H4 (cell line): Measurements from ENCODE around the gene STEAP2. TPM values are rescaled to one million over a fixed set of nuclear protein-coding genes. Genes with fewer than 3 reads are reported as not detected.
A peak's percentile ranks its signal among the peaks of the same experiment; 100 is the strongest.
"Not testable (repeated sequence)": the region's sequence is repeated elsewhere in the genome, so short reads cannot be mapped to it uniquely, and the experiment has no call there.

Source experiments
- DNase-seq: peaks from one replicate; pipeline ENCODE4 v3.0.0-alpha.2; 2015; ENCODE audit warnings: low spot score
- total RNA-seq: library from RNA; depleted of rRNA; stranded (reverse); fragments of >200 nt; shearing (Covaris generic); gene quantifications from 2 replicates; pipeline ENCODE4 v1.2.3, GENCODE V29; 2014

STEAP2 gene
- total RNA-seq, 1 experiment from 2014 or later = 5.8 TPM

GRCh38 chr7:90233569-90233968, 22.0 kb downstream of the STEAP2 start:
- no peak for DNase-seq

GRCh38 chr7:90236721-90237289, 25.3 kb downstream of the STEAP2 start:
- DNase-seq = no peak

GRCh38 chr7:90238022-90238421, 26.5 kb downstream of the STEAP2 start:
- no peak for DNase-seq

DNA sequence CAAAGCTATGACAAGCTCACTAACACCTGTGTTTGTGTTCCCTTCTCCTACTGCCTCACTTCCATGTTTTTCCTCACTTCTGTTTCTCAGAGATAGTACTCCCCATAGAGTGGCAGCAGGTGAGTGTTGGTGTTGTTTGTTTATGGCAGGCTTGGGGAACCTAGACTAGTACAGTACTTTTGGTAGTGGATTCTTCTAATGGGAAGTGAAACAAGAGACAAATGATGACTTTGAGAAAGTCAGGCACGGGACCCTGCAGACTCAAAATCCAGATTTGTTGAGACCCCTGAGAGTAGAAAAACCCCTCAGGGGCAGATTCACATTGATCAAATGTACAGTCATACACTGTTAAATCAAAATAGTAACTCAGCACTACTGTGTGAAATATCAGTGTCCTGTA, 27.0 kb downstream of the STEAP2 start:
- no peak for DNase-seq

DNA sequence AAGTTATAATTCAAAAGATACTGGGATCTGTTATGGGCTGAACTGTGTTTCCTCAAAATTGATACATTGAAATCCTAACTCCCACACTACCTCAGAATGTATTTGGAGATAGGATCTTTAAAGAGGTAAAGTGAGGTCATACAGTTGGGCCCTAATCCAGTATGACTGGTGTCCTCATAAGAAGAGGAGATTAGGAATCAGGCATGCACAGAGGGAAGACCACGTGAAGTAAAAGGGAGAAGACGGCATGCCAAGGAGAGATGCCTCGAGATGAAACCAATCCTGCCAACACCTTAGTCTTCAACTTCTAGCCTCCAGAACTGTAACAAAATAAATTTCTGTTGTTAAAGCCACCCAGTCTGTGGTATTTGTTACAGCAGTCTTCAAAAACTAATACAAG, 27.5 kb downstream of the STEAP2 start:
- DNase-seq = no peak

DNA sequence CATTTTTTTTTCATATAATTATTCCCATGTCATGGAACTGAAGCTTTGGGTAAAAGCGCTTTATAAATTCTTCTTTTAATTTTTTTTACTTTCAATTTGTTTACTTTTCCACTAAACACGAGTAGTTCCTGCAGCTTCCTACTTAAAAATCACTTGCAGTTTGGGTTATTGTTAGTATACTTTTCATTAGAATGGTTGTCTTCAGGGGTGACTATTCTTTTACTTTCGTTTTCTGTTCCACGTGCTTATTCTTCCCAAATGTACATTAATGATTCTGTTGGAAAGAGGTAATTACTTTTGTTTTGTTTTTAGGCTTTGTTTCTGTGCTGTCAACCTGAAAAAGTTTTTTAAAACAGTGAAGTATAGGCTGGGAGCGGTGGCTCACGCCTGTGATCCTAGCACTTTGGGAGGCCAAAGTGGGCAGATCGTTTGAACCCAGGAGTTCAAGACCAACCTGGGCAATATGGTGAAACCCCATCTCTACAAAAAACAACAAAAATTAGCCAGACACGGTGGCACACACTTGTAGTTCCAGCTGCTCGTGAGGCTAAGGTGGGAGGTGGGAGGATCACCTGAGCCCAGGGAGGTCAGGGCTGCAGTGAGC, 28.2 kb downstream of the STEAP2 start:
- DNase-seq = no peak

DNA sequence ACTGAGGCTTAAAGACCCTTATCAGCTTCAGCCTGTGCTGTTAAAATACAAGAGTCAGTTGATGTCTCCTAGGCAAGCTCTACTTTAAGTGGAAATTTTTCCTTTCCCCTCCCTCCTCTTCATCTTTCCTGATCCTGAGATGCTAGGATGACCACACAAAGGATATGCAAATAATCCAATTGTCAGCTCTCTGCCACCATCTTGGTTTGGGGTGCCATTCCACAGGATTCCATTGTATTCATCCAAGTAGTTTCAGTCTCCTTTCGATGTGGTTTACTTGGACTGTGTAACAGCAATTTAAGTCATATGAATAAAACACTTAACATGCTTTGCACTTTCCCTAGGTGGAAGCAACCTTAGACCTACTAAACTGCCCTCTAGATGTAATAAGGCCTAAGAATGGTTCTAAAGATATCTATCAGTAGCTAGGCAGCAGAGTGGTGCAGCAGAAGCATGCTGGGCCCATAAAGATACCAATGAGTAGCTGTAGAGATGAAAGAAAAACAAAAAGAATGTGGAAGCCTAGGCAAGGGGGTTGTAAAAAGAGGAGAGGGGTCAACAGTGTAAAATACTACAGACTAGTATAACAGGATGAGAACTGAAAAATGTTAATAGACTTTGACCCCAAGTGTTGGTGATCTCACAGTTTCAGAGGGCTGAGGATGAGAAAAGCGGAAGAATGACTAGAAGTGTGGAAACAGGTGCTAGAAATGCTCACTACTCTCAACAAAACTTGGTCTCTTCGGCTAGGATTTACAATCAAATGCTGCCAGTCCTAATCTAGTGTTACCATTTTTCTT, 31.0 kb downstream of the STEAP2 start:
- no peak for DNase-seq

DNA sequence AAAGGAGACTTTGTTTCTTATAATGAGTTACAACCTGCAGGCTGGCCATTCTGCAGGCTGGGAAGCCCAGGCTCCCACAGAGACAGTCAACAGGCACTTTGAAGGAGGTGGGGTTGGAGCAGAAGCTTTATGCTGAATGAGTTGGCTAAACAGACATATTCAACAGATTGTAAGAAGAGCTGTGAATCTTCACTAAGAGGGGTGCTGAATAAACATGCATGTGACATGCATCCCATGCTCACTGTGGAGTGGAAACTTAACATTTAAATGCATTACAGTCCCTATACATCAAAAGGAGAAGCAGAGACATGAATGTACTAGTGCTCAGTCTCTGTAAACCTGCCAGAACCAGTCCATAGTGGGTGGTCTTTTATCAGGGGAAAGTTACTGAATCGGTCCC, 32.0 kb downstream of the STEAP2 start:
- DNase-seq = no peak

DNA sequence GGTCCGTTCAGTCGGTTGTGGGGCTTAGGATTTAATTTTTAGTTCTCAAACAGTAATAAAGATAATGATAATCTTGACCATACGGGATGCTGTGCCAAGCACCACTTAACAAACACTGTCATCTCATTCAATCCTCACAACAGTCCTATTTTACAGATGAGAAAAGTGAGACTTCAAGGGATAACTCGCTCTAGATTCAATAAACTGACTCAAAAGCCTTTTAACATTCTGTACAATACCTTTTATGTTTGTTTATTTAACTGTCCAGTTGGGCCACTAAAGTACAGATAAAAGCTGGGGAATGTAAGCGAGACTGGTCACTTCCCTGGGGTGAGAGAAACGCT, 33.0 kb downstream of the STEAP2 start:
- DNase-seq = no peak

DNA sequence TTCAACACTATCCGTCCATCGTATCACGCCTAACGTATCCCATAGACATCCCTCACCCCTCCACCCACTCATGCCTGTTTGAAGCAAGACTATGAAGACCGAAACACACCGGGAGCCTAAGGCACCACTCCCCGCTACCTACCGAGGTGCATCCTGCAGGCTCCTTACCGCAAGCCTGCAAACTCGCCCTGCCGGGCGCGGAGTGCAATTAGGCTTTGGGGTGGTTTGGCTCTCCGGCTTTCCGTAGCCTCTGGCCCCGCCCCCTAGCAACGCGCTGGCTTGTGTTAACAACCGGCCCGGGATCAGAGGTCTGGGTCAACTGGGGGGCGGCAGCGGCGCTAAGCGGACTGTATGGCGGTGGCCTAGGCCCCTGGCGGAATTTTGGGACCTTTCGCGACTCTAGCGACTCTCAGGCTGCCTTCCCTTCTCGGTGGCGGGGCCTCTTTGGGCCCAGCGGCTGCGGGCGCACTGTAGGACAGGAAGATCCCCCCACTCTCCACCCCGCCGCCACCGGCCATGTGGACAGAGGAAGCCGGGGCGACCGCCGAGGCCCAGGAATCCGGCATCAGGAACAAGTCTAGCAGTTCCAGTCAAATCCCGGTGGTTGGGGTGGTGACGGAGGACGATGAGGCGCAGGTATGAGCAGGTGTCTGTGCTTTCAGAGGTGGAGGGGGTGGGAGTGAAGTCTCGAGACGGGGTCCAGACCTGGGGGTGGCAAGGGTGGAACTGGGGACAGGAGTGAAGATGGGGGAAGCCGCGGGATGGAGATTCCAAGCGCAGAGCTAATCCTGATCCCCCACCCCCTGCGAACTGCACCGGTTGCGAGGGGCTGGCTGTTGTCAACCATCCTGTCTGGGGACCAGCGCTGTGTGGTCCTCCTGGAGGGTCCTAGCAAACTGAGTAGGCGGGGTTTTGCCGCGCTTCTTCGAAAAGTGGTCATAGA, 33.6 kb downstream of the STEAP2 start, which contains the start of gene CFAP69:
CFAP69 (plus strand) TSS at position 266 of the 943 bp plus-strand sequence; CDS start at position 517, 251 bp downstream.
- peak; percentile 86 for DNase-seq

DNA sequence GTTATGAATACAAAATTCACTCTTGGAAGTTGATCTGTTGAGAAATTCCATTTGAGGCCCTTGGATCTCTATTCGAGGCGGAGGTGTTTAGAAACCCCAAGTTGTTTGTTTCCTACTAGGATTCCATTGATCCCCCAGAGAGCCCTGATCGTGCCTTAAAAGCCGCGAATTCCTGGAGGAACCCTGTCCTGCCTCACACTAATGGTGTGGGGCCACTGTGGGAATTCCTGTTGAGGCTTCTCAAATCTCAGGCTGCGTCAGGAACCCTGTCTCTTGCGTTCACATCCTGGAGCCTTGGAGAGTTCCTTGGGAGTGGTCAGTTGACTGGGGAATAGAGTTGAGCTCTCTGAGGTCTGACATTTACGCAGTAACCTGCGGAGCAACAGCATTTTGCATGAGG, 34.6 kb downstream of the STEAP2 start:
- DNase-seq = no peak

- no peak for DNase-seq
Observed at GRCh38 chr7:90248706-90249105, 37.2 kb downstream of the STEAP2 start.

DNA sequence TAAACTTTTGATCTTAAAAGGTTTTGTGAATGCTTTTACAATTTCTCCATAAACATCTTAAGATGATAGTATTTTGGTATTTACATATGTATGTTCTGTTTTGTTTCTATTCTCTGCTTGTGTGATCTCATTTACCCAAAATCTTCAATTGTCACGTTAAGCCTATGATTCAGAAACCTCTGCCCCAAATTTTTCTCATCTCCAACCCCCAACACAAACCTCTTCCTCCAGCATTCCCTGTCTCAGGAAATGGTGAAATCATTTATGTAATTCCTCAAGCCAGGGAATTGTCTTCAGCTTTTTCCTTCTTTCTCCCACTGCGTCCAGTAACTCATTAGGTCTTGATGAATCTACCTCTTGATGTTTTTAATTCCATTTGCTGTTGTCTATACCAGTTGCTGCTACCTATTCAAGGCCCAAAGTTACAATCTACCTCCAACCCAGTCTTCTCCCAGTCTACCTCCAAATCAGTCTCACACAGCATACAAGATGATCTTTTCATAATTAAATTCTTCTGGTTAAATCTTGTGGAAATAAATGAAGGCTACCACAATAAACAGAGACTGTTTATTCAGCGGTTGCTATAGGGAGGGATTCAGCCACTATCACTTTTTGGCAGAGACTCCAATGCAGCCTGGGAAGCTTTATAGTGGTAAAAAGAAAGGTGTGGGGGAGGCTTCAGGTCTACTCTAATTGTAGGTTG, 39.2 kb downstream of the STEAP2 start:
- DNase-seq = no peak

DNA sequence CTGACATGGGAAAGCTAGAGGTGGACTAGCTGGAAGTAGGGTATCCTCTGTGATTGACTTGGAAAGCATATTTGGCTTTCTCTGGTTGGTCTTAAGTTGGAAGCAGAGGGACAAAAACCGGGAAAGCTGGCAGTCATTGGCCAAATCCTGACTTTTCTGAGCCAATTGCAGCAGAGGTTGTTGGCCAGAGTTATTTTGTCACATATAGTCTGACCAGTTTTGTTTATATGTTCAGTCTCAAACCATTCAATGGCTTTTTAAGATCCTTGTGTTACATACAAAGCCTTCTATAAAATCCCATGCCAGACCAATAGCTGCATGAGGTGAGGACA, 39.7 kb downstream of the STEAP2 start:
- peak; percentile 43 for DNase-seq

DNA sequence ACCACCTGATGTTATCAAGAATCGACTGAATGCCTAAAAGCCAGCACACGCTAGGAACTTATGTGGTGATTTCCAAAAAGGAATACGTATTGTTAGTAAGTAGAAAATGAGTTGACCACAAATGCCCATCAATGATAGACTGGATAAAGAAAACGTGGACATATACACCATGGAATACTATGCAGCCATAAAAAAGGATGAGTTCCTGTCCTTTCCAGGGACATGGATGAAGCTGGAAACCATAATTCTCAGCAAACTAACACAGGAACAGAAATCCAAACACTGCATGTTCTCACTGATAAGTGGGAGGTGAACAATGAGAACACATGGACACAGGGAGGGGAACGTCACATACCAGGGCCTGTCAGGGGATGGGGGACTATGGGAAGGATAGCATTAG, 44.5 kb downstream of the STEAP2 start:
- not testable (repeated sequence) for DNase-seq

- DNase-seq = no peak
Observed at GRCh38 chr7:90256778-90257177, 45.2 kb downstream of the STEAP2 start.

GRCh38 chr7:90261441-90261840, 49.9 kb downstream of the STEAP2 start:
- DNase-seq = no peak

DNA sequence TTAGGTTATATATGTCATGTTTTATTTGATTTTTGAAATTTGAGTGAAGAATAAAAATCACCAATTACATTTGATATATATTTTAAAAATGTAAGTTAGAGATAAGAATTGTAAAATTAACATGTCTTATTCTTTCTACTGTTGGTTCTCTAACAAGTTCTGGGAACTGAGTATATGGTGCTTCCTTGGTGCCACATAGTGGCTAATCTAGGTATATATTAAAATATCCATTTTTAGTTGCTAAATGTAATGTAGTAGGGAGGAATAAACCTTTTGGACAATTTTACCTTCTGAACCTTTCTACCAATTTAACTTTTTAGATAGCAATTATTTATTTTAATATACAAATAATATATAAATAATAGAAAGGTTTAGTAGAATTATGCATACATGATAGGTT, 50.9 kb downstream of the STEAP2 start:
- DNase-seq = peak; percentile 40

DNA sequence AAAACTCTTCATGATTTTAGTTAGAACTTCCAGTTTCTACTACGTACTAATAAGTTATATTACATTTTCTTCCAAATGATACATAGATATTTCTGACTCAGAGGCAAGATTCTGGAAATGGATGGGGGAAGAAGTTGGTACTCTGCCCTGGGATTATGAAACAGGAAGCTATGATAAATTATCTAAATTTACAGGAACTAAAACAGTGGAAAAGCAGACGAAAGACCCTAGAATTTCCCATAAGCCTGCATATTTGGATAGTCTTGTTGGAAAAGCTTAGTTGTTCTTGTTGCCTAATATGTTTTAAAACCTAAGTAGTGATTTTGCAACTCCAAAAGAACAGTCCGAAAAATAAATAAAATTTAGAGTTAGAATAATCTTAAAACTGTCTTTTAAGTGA, 55.3 kb downstream of the STEAP2 start:
- DNase-seq = no peak

DNA sequence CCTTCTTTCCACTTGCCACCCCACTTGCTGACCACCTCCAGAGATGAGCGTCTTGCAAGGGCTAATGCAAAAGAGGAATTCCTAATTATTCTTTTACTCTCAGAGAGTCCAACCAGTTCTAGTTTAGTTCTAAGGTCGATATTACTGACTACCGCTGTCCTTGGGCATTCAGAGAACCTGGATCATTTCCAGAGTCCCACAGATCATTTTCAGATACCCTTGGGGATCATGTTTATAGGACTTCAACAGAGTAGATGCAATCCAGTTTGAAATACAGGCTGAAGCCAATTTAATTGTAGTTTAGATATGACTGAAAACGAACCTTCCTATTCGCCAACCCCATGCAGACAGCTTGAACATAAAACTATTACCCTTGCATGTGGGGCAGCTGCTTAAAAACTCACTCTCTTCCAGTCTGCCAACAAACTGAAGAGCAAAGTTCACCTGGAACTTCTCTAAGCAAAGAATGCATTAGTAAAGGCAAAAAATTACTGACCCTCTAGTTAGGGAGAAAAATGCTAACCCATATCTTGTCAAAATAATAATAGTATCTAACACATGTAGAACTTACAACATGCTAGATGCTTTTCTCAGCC, 55.8 kb downstream of the STEAP2 start:
- DNase-seq = no peak

DNA sequence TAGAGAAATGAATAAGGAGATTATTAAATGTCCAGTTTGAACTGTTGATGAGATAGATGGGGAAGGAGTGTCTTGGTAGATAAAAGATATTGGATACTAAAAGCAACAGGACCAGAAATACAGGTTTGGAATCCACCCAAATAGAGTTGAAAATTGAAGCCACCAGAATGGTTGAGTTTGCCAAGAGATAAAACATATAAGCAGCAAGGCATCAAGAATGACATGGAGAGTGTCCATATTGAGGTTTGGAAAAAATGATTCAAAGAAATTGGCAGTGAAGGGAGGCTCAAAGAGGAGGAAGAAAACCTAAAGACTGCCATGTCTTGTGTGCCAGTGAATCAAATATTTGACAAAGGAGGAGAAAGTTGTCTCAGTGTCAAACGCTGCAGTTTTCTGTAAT, 57.6 kb downstream of the STEAP2 start:
- DNase-seq = no peak
